Measurements from ENCODE around the gene MUC13.

The MUC13 gene

GRCh38 chr3:124873226-124873625 lies 61.3 kb downstream of the MUC13 start:
- no peak for DNase-seq

- no peak for DNase-seq
These were observed 67.0 kb downstream of the MUC13 start for GRCh38 chr3:124867511-124867910.

GRCh38 chr3:124862006-124862405 lies 72.5 kb downstream of the MUC13 start:
- DNase-seq = no peak

- DNase-seq = no peak
These were observed 73.5 kb downstream of the MUC13 start for GRCh38 chr3:124861041-124861440.

GRCh38 chr3:124860599-124860998 lies 74.0 kb downstream of the MUC13 start:
- no peak for DNase-seq

- DNase-seq = no peak
These were observed 75.5 kb downstream of the MUC13 start for GRCh38 chr3:124859025-124859424.

GRCh38 chr3:124858275-124858674 lies 76.3 kb downstream of the MUC13 start:
- DNase-seq = no peak

DNA sequence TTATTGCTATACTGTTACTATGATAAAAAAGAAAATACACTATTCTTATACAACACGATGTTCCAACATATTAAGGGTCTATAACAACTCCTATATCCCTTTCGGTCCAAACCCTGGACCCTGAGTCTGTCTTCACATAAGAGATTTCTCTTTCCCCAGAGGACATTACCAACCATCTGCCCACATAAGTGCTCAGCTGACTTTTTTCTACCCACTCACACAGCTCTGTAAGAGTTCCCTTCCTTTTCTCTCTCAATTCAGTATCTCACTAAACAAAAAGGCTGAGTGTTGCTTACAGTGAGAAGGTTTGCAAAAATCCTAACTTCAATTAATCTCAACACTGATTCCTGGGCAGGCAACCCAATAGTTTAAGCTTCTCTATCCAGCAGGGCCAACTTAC lies 77.9 kb downstream of the MUC13 start:
- DNase-seq = no peak
